ENCODE results near the gene SEC14L1. TPM values are rescaled to one million over a fixed set of nuclear protein-coding genes. Genes with fewer than 3 reads are reported as not detected.

SEC14L1 gene
- total RNA-seq, 2 experiments from 2014 or later = 44.2 to 67.0 TPM

DNA sequence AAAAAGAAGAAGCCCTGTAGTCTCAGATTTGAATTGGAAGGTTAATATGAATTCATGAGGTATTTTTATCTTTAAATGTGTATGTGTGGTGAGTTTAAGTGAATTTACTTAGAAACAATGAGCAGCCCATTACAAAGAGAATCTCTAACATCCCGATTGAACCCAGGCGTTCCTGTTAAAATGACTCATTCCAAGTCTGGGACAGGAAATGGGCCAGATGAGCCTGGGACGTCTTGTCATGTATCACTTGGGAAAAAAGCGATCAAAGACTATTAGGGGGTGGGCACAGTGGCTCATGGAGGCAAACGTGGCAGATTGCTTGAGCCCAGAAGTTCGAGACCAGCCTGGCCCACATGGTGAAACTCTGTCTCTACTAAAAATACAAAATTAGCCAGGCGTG is 81.6 kb downstream of the SEC14L1 start:
- no peaks in the 10 kb centered on the region for H3K4me1 Mint-ChIP-seq
- intact Hi-C loops (cut with DNase I, micrococcal nuclease) = no loop called here
- H3K36me3 Mint-ChIP-seq (ENCODE audit: low read depth) = peaks cover 3% of the 10 kb centered on the region
- POLR2A ChIA-PET = no interaction called here
- H3K27ac Mint-ChIP-seq = no peak overlapping the region
- peaks cover 6% of the 10 kb centered on the region for H3K9me3 Mint-ChIP-seq (ENCODE audit: low read depth)
- H3K27me3 Mint-ChIP-seq = no peaks in the 10 kb centered on the region
- DNase-seq (no peak), ATAC-seq (no peak)
- CTCF ChIA-PET = interaction anchor here (0.6 kb wide), 2 partner anchors 148 to 995 kb away, joined by 3 read pairs; no protein-coding TSS in a partner anchor
- no peak overlapping the region for H3K4me3 Mint-ChIP-seq

DNA sequence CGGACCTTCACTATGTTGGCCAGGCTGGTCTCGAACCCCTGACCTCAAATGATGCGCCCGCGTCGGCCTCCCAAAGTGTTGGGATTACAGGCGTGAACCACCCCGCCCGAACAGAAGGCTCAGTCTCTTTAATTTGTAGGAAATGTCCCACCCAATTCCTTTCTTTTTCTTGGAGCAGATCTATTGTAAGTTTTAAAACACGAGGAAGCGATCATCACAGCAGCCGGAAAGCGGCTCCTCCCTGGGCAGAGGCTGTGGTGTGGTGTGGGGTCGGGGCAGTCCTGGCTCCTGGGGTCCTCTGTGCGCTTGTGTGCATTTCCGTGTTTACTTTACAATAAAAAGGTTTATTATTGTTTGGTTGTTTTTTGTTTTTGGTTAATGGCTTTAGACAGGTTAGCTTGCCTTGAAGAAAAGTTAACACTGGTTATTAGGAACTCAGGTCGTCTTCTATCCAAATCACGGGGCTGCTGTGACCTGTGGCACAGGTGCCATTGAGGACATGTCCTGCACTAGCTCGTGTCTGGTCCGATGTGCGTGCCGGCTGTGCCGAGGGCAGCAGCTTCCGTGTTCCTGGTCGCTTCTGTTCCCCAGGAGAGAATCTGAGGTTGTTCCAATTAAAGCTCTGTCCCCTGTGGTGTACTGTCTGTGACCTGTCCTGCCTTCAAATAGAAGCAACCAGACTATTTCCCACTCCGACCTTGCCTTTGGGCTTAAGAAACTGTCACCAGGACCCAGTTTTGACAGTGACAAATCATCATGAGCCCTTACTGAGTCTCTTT is 83.1 kb downstream of the SEC14L1 start:
- ATAC-seq = no peak
- H3K27me3 Mint-ChIP-seq = no peaks in the 10 kb centered on the region
- peaks cover 3% of the 10 kb centered on the region for H3K36me3 Mint-ChIP-seq (ENCODE audit: low read depth)
- H3K9me3 Mint-ChIP-seq (ENCODE audit: low read depth) = peaks cover 6% of the 10 kb centered on the region
- H3K4me3 Mint-ChIP-seq = no peak overlapping the region
- no peak for DNase-seq
- intact Hi-C loops (cut with DNase I, micrococcal nuclease) = no loop called here
- H3K4me1 Mint-ChIP-seq = no peaks in the 10 kb centered on the region
- no peak overlapping the region for H3K27ac Mint-ChIP-seq
- CTCF ChIA-PET = no interaction called here
- POLR2A ChIA-PET = no interaction called here

DNA sequence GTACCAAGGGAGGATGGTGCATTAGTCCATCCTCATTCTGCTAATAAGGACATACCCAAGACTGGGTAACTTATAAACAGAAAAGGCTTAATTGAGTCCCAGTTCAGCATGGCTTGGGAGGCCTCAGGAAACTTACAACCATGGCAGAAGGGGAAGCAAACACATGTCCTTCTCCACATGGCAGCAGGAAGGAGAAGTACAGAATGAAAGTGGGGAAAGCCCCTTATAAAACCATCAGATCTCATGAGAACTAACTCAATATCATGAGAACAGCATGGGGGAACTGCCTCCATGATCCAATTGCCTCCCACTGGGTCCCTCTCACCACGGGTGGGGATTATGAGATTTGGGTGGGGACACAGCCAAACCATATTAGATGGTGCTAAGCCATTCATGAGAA is 84.5 kb downstream of the SEC14L1 start:
- intact Hi-C loops (cut with DNase I, micrococcal nuclease) = no loop called here
- no peak overlapping the region for H3K4me3 Mint-ChIP-seq
- ChIA-PET CTCF (no interaction called here), POLR2A (no interaction called here)
- no peaks in the 10 kb centered on the region for H3K4me1 Mint-ChIP-seq
- H3K9me3 Mint-ChIP-seq (ENCODE audit: low read depth) = peaks cover 6% of the 10 kb centered on the region
- no peak for ATAC-seq
- no peaks in the 10 kb centered on the region for H3K27me3 Mint-ChIP-seq
- no peak overlapping the region for H3K27ac Mint-ChIP-seq
- no peak for DNase-seq
- peaks cover 3% of the 10 kb centered on the region for H3K36me3 Mint-ChIP-seq (ENCODE audit: low read depth)

DNA sequence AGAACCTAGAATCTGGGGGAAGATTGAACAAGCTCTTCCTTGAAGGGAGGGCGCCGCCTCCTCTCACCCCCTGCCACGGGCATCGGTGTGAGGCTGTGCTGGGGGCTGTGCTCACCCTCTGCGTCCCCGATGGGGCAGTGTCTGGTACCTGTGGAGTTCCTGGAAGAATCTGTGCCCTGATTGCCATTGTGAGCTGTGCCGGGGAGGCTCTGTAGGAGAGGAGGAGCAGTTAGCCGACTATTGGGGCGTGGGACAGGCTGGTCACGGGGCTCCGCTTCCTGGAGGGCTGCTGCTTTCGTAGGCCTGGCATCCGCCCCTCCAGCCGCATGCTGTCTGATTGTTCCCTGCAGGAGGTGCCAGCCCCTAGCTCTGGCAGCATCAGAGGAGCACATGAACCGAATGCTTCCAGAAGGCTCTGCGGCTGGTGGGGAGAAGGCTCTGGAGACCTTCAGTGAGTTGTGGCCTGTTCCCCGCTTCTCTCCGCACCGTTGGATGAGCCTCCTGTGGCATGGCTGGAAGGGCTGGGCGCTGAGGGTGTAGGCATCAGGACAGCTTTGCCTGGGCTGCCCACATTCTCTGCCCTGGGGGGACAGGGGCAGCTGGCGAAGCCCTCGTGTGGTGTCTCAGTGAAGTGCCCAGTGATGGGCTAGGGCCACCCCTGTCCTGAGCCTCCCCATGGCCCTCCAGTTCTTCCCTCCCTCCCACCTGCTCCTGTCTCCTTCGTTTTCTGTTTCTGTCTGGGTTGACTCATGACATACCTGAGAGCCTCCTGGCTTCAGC is 86.9 kb downstream of the SEC14L1 start:
- no peak overlapping the region for H3K27ac Mint-ChIP-seq
- CTCF ChIA-PET = interaction anchor here (0.6 kb wide), 1 partner anchor 160 kb away, joined by 3 read pairs; no protein-coding TSS in a partner anchor

DNA sequence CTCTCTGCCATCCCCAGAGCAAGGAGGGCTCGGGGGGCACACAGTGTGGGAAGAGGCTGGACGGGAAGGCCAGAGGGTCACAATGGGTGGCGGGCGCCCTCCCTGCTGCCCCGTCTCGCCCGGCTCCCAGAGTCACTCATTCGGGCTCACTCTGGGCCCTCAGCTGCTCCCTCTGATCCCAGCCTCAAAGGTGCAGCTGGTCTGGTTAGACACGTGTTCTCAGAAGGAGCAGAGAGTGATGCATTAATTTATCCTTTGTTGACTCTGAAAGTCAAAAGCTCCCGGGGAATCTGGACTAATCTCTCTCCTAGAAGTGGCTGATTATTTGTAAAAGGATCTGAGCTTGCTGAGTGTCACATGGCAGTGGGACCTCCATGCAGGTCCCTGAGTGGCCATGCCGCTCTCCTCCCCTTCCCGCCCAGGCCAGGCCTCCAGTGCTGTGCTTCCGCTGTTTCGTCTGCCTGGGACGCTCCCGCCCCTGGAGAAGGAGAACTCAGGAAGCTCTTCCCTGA is 87.5 kb downstream of the SEC14L1 start:
- H3K9me3 Mint-ChIP-seq (ENCODE audit: low read depth) = peaks cover 6% of the 10 kb centered on the region
- no peaks in the 10 kb centered on the region for H3K27me3 Mint-ChIP-seq
- intact Hi-C loops (cut with DNase I, micrococcal nuclease) = no loop called here
- ATAC-seq = no peak
- H3K27ac Mint-ChIP-seq = no peak overlapping the region
- POLR2A ChIA-PET = no interaction called here
- CTCF ChIA-PET = no interaction called here
- H3K4me1 Mint-ChIP-seq = peaks cover 2% of the 10 kb centered on the region
- no peak overlapping the region for H3K4me3 Mint-ChIP-seq
- DNase-seq = no peak
- peaks cover 3% of the 10 kb centered on the region for H3K36me3 Mint-ChIP-seq (ENCODE audit: low read depth)

More for the DNA sequence above, 86.9 kb downstream of the SEC14L1 start:
- H3K27me3 Mint-ChIP-seq = no peaks in the 10 kb centered on the region
- ATAC-seq = no peak
- H3K4me3 Mint-ChIP-seq = no peak overlapping the region
- peaks cover 6% of the 10 kb centered on the region for H3K9me3 Mint-ChIP-seq (ENCODE audit: low read depth)
- POLR2A ChIA-PET = no interaction called here
- no peak for DNase-seq
- intact Hi-C loops (cut with DNase I, micrococcal nuclease) = no loop called here
- peaks cover 3% of the 10 kb centered on the region for H3K36me3 Mint-ChIP-seq (ENCODE audit: low read depth)
- H3K4me1 Mint-ChIP-seq = no peaks in the 10 kb centered on the region

DNA sequence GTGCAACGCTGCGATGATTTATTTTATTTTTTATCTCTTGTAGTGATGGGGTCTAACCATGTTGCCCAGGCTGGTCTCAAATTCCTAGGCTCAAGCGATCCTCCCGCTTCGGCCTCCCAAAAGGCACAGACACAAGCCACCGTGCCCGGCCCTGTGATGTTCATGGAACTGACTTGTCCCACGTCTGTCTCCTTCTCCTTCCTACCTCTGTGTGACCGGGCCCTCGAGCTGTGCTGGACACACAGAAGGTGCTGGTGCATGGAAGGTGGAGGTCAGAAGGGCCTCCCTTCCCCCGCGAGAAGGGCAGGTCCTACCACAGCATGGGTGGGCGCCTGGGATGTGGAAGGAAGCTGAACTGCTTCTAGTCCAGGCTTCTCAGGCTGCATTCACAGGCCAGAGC is 88.0 kb downstream of the SEC14L1 start:
- H3K9me3 Mint-ChIP-seq (ENCODE audit: low read depth) = peaks cover 6% of the 10 kb centered on the region
- H3K27ac Mint-ChIP-seq = no peak overlapping the region
- peaks cover 3% of the 10 kb centered on the region for H3K36me3 Mint-ChIP-seq (ENCODE audit: low read depth)
- no peak overlapping the region for H3K4me3 Mint-ChIP-seq
- intact Hi-C loops (cut with DNase I, micrococcal nuclease) = no loop called here
- ChIA-PET CTCF (interaction anchor here (0.7 kb wide), 1 partner anchor 10 kb away, joined by 3 read pairs; no protein-coding TSS in a partner anchor), POLR2A (interaction anchor here (0.7 kb wide), 1 partner anchor 101 kb away, joined by 3 read pairs; no protein-coding TSS in a partner anchor)
- no peaks in the 10 kb centered on the region for H3K27me3 Mint-ChIP-seq
- H3K4me1 Mint-ChIP-seq = peaks cover 5% of the 10 kb centered on the region
- DNase-seq (no peak), ATAC-seq (no peak)

DNA sequence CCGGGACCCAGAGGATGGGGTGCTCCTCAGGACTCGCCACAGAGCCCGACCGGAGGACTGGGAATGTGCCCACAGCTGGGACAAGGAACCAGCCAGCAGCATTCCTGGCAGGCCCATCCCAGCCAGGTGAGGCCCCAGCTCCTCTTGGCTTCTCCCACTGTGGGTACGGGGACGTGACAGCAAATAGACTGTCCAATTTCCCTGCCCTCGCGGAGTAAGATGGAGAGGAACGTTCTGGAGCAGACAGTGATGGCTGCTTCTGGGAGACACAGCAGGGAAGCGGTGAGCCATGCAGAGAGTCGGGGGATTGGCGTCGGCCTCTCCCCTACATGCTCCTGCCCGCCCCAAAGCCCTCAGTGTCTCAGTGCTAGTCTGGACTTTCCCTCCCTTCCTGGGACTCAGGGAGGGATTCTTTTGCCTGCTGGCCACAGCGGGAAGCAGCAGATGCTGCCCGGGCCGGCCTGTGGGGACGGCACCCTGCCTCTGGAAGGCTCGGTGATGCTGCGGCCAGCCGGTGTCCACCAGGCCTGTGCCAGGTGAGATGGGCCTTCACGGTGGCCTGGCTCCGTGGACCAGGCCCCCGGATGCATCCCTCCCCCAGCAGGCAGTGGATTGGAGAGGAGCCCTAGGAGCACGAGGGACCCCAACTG is 89.1 kb downstream of the SEC14L1 start:
- ChIA-PET POLR2A (no interaction called here), CTCF (interaction anchor here (0.7 kb wide), 1 partner anchor 9 kb away, joined by 3 read pairs; no protein-coding TSS in a partner anchor)
- peaks cover 6% of the 10 kb centered on the region for H3K9me3 Mint-ChIP-seq (ENCODE audit: low read depth)
- no peak overlapping the region for H3K4me3 Mint-ChIP-seq
- H3K36me3 Mint-ChIP-seq (ENCODE audit: low read depth) = peaks cover 3% of the 10 kb centered on the region
- H3K4me1 Mint-ChIP-seq = peaks cover 14% of the 10 kb centered on the region
- DNase-seq (no peak), ATAC-seq (no peak)
- H3K27ac Mint-ChIP-seq = no peak overlapping the region
- no peaks in the 10 kb centered on the region for H3K27me3 Mint-ChIP-seq
- intact Hi-C loops (cut with DNase I, micrococcal nuclease) = no loop called here

DNA sequence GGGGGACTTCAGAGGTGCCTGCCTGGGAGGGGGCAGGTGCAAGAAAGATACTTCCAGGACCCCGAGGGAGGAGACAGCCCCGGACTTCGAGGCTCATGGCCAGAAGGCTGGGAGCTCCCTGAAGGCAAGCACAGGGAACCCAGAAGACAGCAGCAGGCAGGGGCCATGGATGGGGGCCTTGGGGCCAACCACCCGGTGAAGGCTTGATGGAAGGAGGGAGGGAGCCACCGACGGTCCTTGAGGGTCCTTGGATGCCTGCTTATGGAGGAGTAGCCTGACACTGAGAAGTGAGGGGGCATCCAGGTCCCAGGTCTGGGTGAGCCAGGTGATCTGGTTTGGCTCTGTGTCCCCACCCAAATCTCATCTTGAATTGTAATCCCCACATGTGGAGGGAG is 89.7 kb downstream of the SEC14L1 start:
- H3K4me3 Mint-ChIP-seq = no peak overlapping the region
- ATAC-seq (no peak), DNase-seq (no peak)
- ChIA-PET CTCF (no interaction called here), POLR2A (no interaction called here)
- no peaks in the 10 kb centered on the region for H3K36me3 Mint-ChIP-seq (ENCODE audit: low read depth)
- no peak overlapping the region for H3K27ac Mint-ChIP-seq
- H3K9me3 Mint-ChIP-seq (ENCODE audit: low read depth) = peaks cover 2% of the 10 kb centered on the region
- H3K27me3 Mint-ChIP-seq = no peaks in the 10 kb centered on the region
- intact Hi-C loops (cut with DNase I, micrococcal nuclease) = no loop called here
- peaks cover 19% of the 10 kb centered on the region for H3K4me1 Mint-ChIP-seq

DNA sequence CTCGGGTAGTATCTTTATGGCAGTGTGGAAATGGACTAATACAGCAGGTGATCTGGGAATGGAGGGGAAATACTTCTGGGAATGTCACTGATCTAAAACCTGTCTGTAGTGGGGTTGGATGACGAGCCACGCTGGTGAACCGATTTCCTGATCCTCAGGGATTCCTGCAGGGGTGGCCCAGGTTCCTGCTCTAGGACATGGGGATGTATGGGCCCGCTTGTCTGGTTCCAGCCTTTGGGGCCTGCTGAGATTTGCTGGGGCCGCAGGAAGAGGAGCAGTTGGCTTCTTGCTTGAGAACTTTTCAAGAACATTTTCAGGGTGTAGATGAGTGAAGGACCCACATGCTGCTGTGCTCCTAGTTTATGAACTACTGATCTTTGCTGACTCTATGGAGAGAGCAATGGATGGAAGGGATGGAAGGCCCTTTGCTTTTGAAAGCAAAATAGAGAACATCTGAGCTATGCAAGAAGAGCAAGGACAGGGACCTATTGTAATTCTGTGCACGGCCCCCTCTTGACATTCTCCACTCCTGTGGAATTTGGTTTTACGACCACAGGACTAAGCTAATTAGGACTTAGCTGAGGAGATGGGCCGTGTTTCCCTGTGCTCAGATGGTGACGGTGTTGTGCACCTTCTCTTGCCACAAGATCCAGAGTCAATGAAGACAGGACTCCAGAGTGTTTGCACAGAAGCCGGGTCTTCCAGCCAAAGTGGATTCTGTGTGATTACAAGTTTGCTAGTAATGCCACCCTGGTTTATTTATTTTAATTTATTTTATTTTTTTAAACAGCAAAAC is 90.5 kb downstream of the SEC14L1 start:
- no peaks in the 10 kb centered on the region for H3K36me3 Mint-ChIP-seq (ENCODE audit: low read depth)
- CTCF ChIA-PET = interaction anchor here (0.5 kb wide), 1 partner anchor 216 kb away, joined by 5 read pairs; no protein-coding TSS in a partner anchor
- H3K27me3 Mint-ChIP-seq = no peaks in the 10 kb centered on the region
- no peak for ATAC-seq
- intact Hi-C loops (cut with DNase I, micrococcal nuclease) = no loop called here
- H3K4me3 Mint-ChIP-seq = no peak overlapping the region
- H3K27ac Mint-ChIP-seq = no peak overlapping the region
- POLR2A ChIA-PET = no interaction called here
- no peaks in the 10 kb centered on the region for H3K9me3 Mint-ChIP-seq (ENCODE audit: low read depth)
- peaks cover 24% of the 10 kb centered on the region for H3K4me1 Mint-ChIP-seq
- no peak for DNase-seq

DNA sequence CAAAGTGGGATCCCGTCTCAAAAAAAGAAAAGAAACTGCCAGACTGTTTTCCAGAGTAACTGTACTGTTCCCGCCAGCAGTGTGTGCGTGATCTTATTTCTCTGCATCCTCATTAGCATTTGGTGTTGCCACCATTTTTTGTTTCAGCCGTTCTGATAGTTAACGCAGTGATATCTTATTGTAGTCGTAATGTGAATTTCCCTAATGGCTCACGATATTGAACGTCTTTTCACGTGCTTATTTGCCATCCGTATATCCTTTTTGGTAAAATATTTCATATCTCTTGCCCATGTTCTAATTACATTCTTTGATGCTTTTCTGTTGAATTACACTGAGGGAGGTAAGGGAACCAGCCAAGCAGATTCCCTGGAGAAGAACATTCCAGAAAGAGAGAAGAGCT is 92.4 kb downstream of the SEC14L1 start:
- Mint-ChIP-seq H3K9me3 (ENCODE audit: low read depth) (peaks cover 2% of the 10 kb centered on the region), H3K27ac (no peak overlapping the region)

More for the DNA sequence above, 92.4 kb downstream of the SEC14L1 start:
- intact Hi-C loops (cut with DNase I, micrococcal nuclease) = loop anchor here in 1 of 2 experiments (1.0 kb wide), 1 partner anchor 93 kb away; the partner anchor contains the start of gene SEC14L1
- ATAC-seq (no peak), DNase-seq (no peak)
- POLR2A ChIA-PET = no interaction called here
- H3K36me3 Mint-ChIP-seq (ENCODE audit: low read depth) = no peaks in the 10 kb centered on the region
- no peak overlapping the region for H3K4me3 Mint-ChIP-seq
- CTCF ChIA-PET = no interaction called here
- H3K27me3 Mint-ChIP-seq = no peaks in the 10 kb centered on the region
- H3K4me1 Mint-ChIP-seq = peaks cover 26% of the 10 kb centered on the region
